Smooth muscle cell (in vitro differentiated cells): ENCODE measurements around the gene UBE2R2. TPM values are rescaled to one million over a fixed set of nuclear protein-coding genes. Genes with fewer than 3 reads are reported as not detected.
A peak's percentile ranks its signal among the peaks of the same experiment; 100 is the strongest.
"Not testable (repeated sequence)": the region's sequence is repeated elsewhere in the genome, so short reads cannot be mapped to it uniquely, and the experiment has no call there.

ENCODE experiments used
- DNase-seq: peaks from one replicate; lab custom pipeline; 2025; ENCODE audit not compliant: unreplicated experiment; lab: John Stamatoyannopoulos, UW
- H2AFZ ChIP-seq: fragments of 200-600 bp; sonication (generic); 2 replicates; pipeline ENCODE4 v1.6.0; 2016; ENCODE audit warnings: antibody characterized with exemption, low read depth, mild to moderate bottlenecking
- H3F3A ChIP-seq: fragments of 200-600 bp; sonication (generic); 2 replicates; pipeline ENCODE4 v1.6.0; 2017; ENCODE audit warnings: antibody characterized with exemption, low read depth
- H3K27ac ChIP-seq: fragments of 200-600 bp; sonication (generic); 2 replicates; pipeline ENCODE4 v1.5.1; 2016; ENCODE audit warnings: low read depth, mild to moderate bottlenecking
- H3K27me3 ChIP-seq: fragments of 200-600 bp; sonication (generic); 2 replicates; pipeline ENCODE4 v1.6.1; 2016; ENCODE audit warnings: low read depth, mild to moderate bottlenecking
- H3K36me3 ChIP-seq: fragments of 200-600 bp; sonication (generic); 2 replicates; pipeline ENCODE4 v1.5.1; 2016; ENCODE audit warnings: low read depth
- H3K4me1 ChIP-seq: fragments of 200-600 bp; sonication (generic); 2 replicates; pipeline ENCODE4 v1.5.1; 2016; ENCODE audit warnings: low read depth
- H3K4me2 ChIP-seq: fragments of 200-600 bp; sonication (generic); 2 replicates; pipeline ENCODE4 v1.6.0; 2016; ENCODE audit warnings: mild to moderate bottlenecking
- H3K4me3 ChIP-seq: fragments of 200-600 bp; sonication (generic); 2 replicates; pipeline ENCODE4 v1.5.1; 2016; ENCODE audit warnings: mild to moderate bottlenecking
- H3K79me2 ChIP-seq: fragments of 200-600 bp; sonication (generic); 2 replicates; pipeline ENCODE4 v1.6.0; 2016; ENCODE audit warnings: low read depth, mild to moderate bottlenecking
- H3K9ac ChIP-seq: fragments of 200-600 bp; sonication (generic); 2 replicates; pipeline ENCODE4 v1.6.0; 2016; ENCODE audit warnings: low read depth
- H3K9me3 ChIP-seq: fragments of 200-600 bp; sonication (generic); replicated peaks from 2 replicates; pipeline ENCODE4 v1.5.1; 2016; ENCODE audit warnings: low read depth
- H4K20me1 ChIP-seq: fragments of 200-600 bp; sonication (generic); 2 replicates; pipeline ENCODE4 v1.6.0; 2016; ENCODE audit warnings: low read depth
- WGBS: methylation state at CpG from one replicate; pipeline ENCODE4 v1.1.7; 2016; ENCODE audit warnings: low lambda C conversion rate; 5-methylcytosine and 5-hydroxymethylcytosine counted together
- polyA plus RNA-seq: library from polyadenylated mRNA; unstranded; fragments of >200 nt; fragmentation: Nextera tagmentation; extraction: Ambion mirVana; gene quantifications from 2 replicates; pipeline ENCODE4 v1.2.1, GENCODE V29; 2016
- total RNA-seq: library from RNA; depleted of rRNA; stranded (reverse); fragments of >200 nt; gene quantifications from 2 replicates; pipeline ENCODE4 v1.2.3, GENCODE V29; 2014
- TF ChIP-seq, protein P1 (sequence below): fragments of 200-600 bp; sonication (generic); IDR thresholded peaks from 2 replicates; pipeline ENCODE4 v1.5.1; 2017; ENCODE audit warnings: borderline replicate concordance, mild to moderate bottlenecking, antibody characterized with exemption; ENCODE audit not compliant: insufficient read depth, poor library complexity, severe bottlenecking

Gene UBE2R2
- total and polyA plus RNA-seq, 2 experiments from 2014 or later = 43.2 to 43.5 TPM

- H3K27me3 ChIP-seq = no peaks in the 10 kb centered on the region
- TF ChIP-seq, protein P1, sequence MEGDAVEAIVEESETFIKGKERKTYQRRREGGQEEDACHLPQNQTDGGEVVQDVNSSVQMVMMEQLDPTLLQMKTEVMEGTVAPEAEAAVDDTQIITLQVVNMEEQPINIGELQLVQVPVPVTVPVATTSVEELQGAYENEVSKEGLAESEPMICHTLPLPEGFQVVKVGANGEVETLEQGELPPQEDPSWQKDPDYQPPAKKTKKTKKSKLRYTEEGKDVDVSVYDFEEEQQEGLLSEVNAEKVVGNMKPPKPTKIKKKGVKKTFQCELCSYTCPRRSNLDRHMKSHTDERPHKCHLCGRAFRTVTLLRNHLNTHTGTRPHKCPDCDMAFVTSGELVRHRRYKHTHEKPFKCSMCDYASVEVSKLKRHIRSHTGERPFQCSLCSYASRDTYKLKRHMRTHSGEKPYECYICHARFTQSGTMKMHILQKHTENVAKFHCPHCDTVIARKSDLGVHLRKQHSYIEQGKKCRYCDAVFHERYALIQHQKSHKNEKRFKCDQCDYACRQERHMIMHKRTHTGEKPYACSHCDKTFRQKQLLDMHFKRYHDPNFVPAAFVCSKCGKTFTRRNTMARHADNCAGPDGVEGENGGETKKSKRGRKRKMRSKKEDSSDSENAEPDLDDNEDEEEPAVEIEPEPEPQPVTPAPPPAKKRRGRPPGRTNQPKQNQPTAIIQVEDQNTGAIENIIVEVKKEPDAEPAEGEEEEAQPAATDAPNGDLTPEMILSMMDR = no peak
- DNase-seq = no peak
- H3K36me3 ChIP-seq = no peaks in the 10 kb centered on the region
- peaks cover 100% of the 10 kb centered on the region for H3K79me2 ChIP-seq
- H3K9me3 ChIP-seq = no peaks in the 10 kb centered on the region
- H3F3A ChIP-seq = peaks cover 4% of the 10 kb centered on the region
- no peak overlapping the region for H3K9ac ChIP-seq
- WGBS = 65% methylated on average over 3 of the region's 3 CpGs
- H3K4me1 ChIP-seq = no peaks in the 10 kb centered on the region
- peak overlapping the region; percentile 36 for H3K27ac ChIP-seq
- peaks cover 100% of the 10 kb centered on the region for H4K20me1 ChIP-seq
- no peak overlapping the region for H3K4me2 ChIP-seq
- no peak overlapping the region for H2AFZ ChIP-seq
- no peak overlapping the region for H3K4me3 ChIP-seq
Observed at GRCh38 chr9:33858423-33858822, 41.5 kb downstream of the UBE2R2 start.

DNA sequence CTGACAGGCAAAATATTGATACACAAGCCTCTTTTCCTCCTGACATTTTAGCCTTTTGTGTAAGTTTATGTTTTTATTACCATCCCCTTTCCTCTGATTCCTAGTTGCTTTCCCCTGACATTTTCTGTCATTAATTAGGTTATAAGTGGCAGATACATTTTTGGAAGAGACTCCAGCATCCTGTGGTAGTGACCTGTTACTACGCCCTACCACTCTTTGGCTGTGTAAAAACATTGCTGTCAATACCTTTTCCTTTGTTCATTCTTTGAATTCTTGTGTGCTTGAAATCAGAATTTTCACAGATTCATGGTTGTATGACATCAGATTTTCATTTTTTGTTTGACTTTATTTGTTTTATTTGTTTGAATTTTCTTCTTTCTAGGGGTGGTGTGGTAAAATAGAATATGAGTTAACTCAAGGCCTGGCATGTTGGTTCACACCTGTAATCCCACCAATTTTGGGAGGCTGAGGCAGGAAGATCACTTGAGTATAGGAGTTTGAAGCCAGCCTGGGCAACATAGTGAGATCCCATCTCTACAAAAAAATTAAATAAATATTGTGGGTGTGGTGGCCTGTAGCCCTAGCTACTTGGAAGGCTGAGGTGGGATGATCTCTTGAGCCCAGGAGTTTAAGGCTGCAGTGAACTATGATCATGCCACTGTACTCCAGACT is 43.4 kb downstream of the UBE2R2 start:
- Histone ChIP-seq H4K20me1 (peaks cover 100% of the 10 kb centered on the region), H3K4me3 (no peak overlapping the region), H3F3A (peaks cover 4% of the 10 kb centered on the region), H3K4me1 (no peaks in the 10 kb centered on the region), H3K9me3 (no peaks in the 10 kb centered on the region), H3K9ac (no peak overlapping the region), H3K27ac (peak overlapping the region; percentile 17), H3K27me3 (no peaks in the 10 kb centered on the region), H3K4me2 (no peak overlapping the region), H2AFZ (no peak overlapping the region), H3K36me3 (no peaks in the 10 kb centered on the region), H3K79me2 (peaks cover 100% of the 10 kb centered on the region)
- TF ChIP-seq, protein P1 = peak; percentile 3
- no peak for DNase-seq
- 94% methylated on average over 1 of the region's 1 CpG for WGBS

DNA sequence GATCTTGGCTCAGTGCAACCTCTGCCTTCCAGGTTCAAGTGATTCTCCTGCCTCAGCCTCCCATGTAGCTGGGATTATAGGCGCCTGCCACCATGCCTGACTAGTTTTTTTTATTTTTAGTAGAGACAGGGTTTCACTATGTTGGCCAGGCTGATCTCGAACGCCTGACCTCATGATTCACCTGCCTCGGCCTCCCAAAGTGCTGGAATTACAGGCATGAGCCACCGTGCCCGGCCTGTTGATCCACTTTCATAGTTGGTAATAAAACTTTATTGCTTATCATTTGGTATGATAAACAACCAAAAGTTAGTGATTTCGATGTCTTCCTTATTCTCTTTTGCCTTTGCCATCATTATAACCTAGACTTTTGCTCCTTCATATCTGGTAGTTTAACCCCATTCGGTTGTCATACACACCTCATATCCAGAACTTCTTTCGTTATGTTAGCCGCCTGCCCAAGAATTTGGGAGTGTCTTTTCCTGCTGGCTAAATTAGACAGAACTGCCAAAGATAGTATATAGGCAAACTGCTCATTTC is 45.0 kb downstream of the UBE2R2 start:
- Histone ChIP-seq H3K4me1 (no peaks in the 10 kb centered on the region), H3K79me2 (peaks cover 100% of the 10 kb centered on the region), H3K9me3 (no peaks in the 10 kb centered on the region), H3F3A (peaks cover 4% of the 10 kb centered on the region), H3K4me2 (no peak overlapping the region), H3K36me3 (no peaks in the 10 kb centered on the region), H3K9ac (no peak overlapping the region), H4K20me1 (peaks cover 100% of the 10 kb centered on the region), H3K27ac (peak overlapping the region; percentile 67), H2AFZ (no peak overlapping the region), H3K4me3 (no peak overlapping the region), H3K27me3 (no peaks in the 10 kb centered on the region)
- DNase-seq = no peak
- WGBS = 86% methylated on average over 10 of the region's 10 CpGs
- TF ChIP-seq, protein P1 = no peak

- 97% methylated on average over 8 of the region's 8 CpGs for WGBS
- peaks cover 100% of the 10 kb centered on the region for H4K20me1 ChIP-seq
- H3K4me1 ChIP-seq = not testable (repeated sequence)
Observed at GRCh38 chr9:33863027-33863426, 46.1 kb downstream of the UBE2R2 start.

More at GRCh38 chr9:33863027-33863426, 46.1 kb downstream of the UBE2R2 start:
- H3K36me3 ChIP-seq, H3K9ac ChIP-seq, H3K4me3 ChIP-seq, DNase-seq, H2AFZ ChIP-seq, H3K4me2 ChIP-seq, H3K27me3 ChIP-seq, H3F3A ChIP-seq, H3K27ac ChIP-seq, H3K9me3 ChIP-seq: not testable (repeated sequence)
- H3K79me2 ChIP-seq = peaks cover 100% of the 10 kb centered on the region
